ENCODE measurements around the gene PPP2R5C. TPM values are rescaled to one million over a fixed set of nuclear protein-coding genes. Genes with fewer than 3 reads are reported as not detected.

Gene PPP2R5C
- total and polyA plus RNA-seq, 4 experiments from 2014 or later, result 273 to 620 (median 431) TPM

GRCh38 chr14:101851183-101851582 lies 89.7 kb downstream of the PPP2R5C start:
- Mint-ChIP-seq H3K27ac (peak overlapping the region; percentile 7 to 85 (median 68)), H3K4me3 (peak overlapping the region in 5 of 8 donors; percentile 8 to 66 (median 20)), H3K27me3 (no peaks in the 10 kb centered on the region), H3K4me1 (peaks cover 79 to 99% (median 88%) of the 10 kb centered on the region in 4 donors), H3K9me3 (peaks cover 0 to 1% (median 0%) of the 10 kb centered on the region in 8 donors), H3K36me3 (peaks cover 14 to 51% of the 10 kb centered on the region in 2 donors)
- Histone ChIP-seq H3K4me1 (ENCODE audit: insufficient read depth, low read length) (peaks cover 95% of the 10 kb centered on the region), H3K27me3 (ENCODE audit: insufficient read depth, low read length) (no peaks in the 10 kb centered on the region), H3K36me3 (ENCODE audit: insufficient read depth, low read length) (peaks cover 18% of the 10 kb centered on the region), H3K27ac (ENCODE audit: low read depth, low read length) (no peak overlapping the region), H3K4me3 (ENCODE audit: low read length in 2 of 2) (no peak overlapping the region), H3K9me3 (ENCODE audit: control insufficient read depth in 1 of 2, low read length in 2 of 2) (no peaks in the 10 kb centered on the region)
- CTCF ChIA-PET (ENCODE audit: partially characterized antibody), result interaction anchor here (0.9 kb wide), 1 partner anchor 80 kb away, joined by 4 read pairs; no protein-coding TSS in a partner anchor
- intact Hi-C loops (cut with micrococcal nuclease), result no loop called here
- DNase-seq, result no peak
- POLR2A ChIA-PET (ENCODE audit: partially characterized antibody), result interaction anchor here (0.7 to 16.8 kb wide), 6 partner anchors 11 to 89 kb away, joined by 3 to 385 read pairs (median 4); no protein-coding TSS in a partner anchor

GRCh38 chr14:101851736-101852405 lies 90.4 kb downstream of the PPP2R5C start:
- Mint-ChIP-seq H3K27ac (peak overlapping the region; percentile 56 to 83 (median 70)), H3K27me3 (no peaks in the 10 kb centered on the region), H3K4me3 (peak overlapping the region in 6 of 8 donors; percentile 0 to 66 (median 32)), H3K4me1 (peaks cover 76 to 99% (median 88%) of the 10 kb centered on the region in 4 donors), H3K36me3 (peaks cover 18 to 53% of the 10 kb centered on the region in 2 donors), H3K9me3 (peaks cover 0 to 1% (median 0%) of the 10 kb centered on the region in 8 donors)
- Histone ChIP-seq H3K36me3 (ENCODE audit: insufficient read depth, low read length) (peaks cover 25% of the 10 kb centered on the region), H3K27me3 (ENCODE audit: insufficient read depth, low read length) (no peaks in the 10 kb centered on the region), H3K4me3 (ENCODE audit: low read length in 2 of 2) (no peak overlapping the region), H3K9me3 (ENCODE audit: control insufficient read depth in 1 of 2, low read length in 2 of 2) (no peaks in the 10 kb centered on the region), H3K27ac (ENCODE audit: low read depth, low read length) (no peak overlapping the region), H3K4me1 (ENCODE audit: insufficient read depth, low read length) (peaks cover 95% of the 10 kb centered on the region)
- no peak for DNase-seq
- ChIA-PET CTCF (ENCODE audit: partially characterized antibody) (interaction anchor here (0.9 to 3.2 kb wide), 4 partner anchors 16 to 245 kb away, joined by 3 to 24 read pairs (median 4); no protein-coding TSS in a partner anchor), POLR2A (ENCODE audit: partially characterized antibody) (interaction anchor here (0.7 to 16.8 kb wide), 6 partner anchors 10 to 89 kb away, joined by 3 to 385 read pairs (median 3); no protein-coding TSS in a partner anchor)
- intact Hi-C loops (cut with micrococcal nuclease), result no loop called here

DNA sequence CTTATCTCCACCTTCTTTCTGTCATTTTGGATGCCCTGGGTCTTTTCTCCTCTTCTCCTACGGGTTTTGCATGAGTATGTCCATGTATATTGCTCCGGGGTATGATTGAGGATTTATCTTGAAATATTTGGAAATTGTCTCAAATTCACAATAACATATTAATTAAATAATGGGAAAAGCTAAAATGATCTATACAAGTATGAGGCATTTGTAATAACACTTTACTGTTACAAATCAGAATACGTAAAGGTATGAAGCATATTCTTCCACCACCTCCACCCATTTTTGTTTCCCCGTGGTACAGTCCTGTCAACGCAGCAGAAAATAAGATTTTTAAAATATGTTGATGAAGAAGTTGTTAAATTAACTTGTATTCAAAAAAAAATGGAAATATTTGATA lies 91.3 kb downstream of the PPP2R5C start:
- DNase-seq, result no peak
- Histone ChIP-seq H3K27ac (ENCODE audit: low read depth, low read length) (peak overlapping the region; percentile 39), H3K9me3 (ENCODE audit: control insufficient read depth in 1 of 2, low read length in 2 of 2) (no peaks in the 10 kb centered on the region), H3K36me3 (ENCODE audit: insufficient read depth, low read length) (peaks cover 32% of the 10 kb centered on the region), H3K4me1 (ENCODE audit: insufficient read depth, low read length) (peaks cover 95% of the 10 kb centered on the region), H3K4me3 (ENCODE audit: low read length in 2 of 2) (no peak overlapping the region), H3K27me3 (ENCODE audit: insufficient read depth, low read length) (no peaks in the 10 kb centered on the region)
- H3K36me3 Mint-ChIP-seq, result peaks cover 25 to 57% of the 10 kb centered on the region in 2 donors
- H3K27ac Mint-ChIP-seq, result peak overlapping the region in 4 of 7 donors; percentile 20 to 58 (median 52)
- H3K4me3 Mint-ChIP-seq, result peak overlapping the region in 4 of 8 donors; percentile 13 to 59 (median 28)
- intact Hi-C loops (cut with micrococcal nuclease), result no loop called here
- peaks cover 78 to 98% (median 88%) of the 10 kb centered on the region in 4 donors for H3K4me1 Mint-ChIP-seq
- H3K9me3 Mint-ChIP-seq, result peaks cover 0 to 1% (median 0%) of the 10 kb centered on the region in 8 donors
- no peaks in the 10 kb centered on the region for H3K27me3 Mint-ChIP-seq
- ChIA-PET POLR2A (ENCODE audit: partially characterized antibody) (interaction anchor here (1.3 to 16.8 kb wide), 4 partner anchors 8 to 82 kb away, joined by 3 to 385 read pairs (median 14); no protein-coding TSS in a partner anchor), CTCF (ENCODE audit: partially characterized antibody) (interaction anchor here (1.1 to 3.2 kb wide), 4 partner anchors 15 to 244 kb away, joined by 3 to 24 read pairs (median 4); no protein-coding TSS in a partner anchor)

DNA sequence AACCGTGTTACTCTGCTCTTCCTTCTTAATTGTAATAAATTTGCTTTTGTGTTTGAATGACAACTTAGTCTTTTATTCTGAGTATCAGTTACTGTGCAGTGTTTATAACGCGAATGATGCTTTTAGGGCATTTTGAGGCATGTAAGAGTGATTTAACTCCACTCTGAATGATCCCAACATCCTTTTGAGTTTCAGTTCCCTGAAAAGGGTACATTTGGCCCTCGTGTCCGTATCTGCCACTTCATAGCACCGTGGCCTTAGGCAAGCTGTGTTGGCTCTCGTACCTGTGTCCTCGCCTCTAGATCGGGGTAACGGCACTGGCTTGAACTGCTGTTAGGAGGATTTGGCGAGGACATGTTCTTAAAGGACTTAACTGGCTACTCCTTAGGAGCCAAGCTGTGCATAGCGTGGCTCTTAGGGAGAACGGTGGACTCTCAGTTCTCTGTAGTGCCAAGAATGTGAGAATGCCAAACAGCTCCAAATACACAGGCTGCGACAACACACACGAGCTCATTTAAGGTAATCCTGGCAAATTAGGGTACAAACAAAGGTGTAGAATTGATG lies 92.0 kb downstream of the PPP2R5C start:
- no peaks in the 10 kb centered on the region for H3K27me3 ChIP-seq (ENCODE audit: insufficient read depth, low read length)
- no peaks in the 10 kb centered on the region for H3K9me3 ChIP-seq (ENCODE audit: control insufficient read depth in 1 of 2, low read length in 2 of 2)
- POLR2A ChIA-PET (ENCODE audit: partially characterized antibody), result interaction anchor here (1.4 to 16.8 kb wide), 5 partner anchors 9 to 83 kb away, joined by 7 to 385 read pairs (median 10); no protein-coding TSS in a partner anchor
- H3K9me3 Mint-ChIP-seq, result peaks cover 0 to 1% (median 0%) of the 10 kb centered on the region in 8 donors
- peaks cover 32% of the 10 kb centered on the region for H3K36me3 ChIP-seq (ENCODE audit: insufficient read depth, low read length)
- intact Hi-C loops (cut with micrococcal nuclease), result no loop called here
- H3K4me3 ChIP-seq (ENCODE audit: low read length in 2 of 2), result no peak overlapping the region
- H3K27ac ChIP-seq (ENCODE audit: low read depth, low read length), result peak overlapping the region; percentile 39
- H3K36me3 Mint-ChIP-seq, result peaks cover 25 to 57% of the 10 kb centered on the region in 2 donors
- CTCF ChIA-PET (ENCODE audit: partially characterized antibody), result interaction anchor here (0.8 to 3.2 kb wide), 7 partner anchors 9 to 243 kb away, joined by 3 to 24 read pairs (median 3); no protein-coding TSS in a partner anchor
- DNase-seq, result no peak
- no peaks in the 10 kb centered on the region for H3K27me3 Mint-ChIP-seq
- H3K4me1 ChIP-seq (ENCODE audit: insufficient read depth, low read length), result peaks cover 93% of the 10 kb centered on the region
- peak overlapping the region in 7 of 8 donors; percentile 13 to 80 (median 68) for H3K4me3 Mint-ChIP-seq
- peak overlapping the region; percentile 82 to 94 (median 84) for H3K27ac Mint-ChIP-seq
- peaks cover 74 to 96% (median 84%) of the 10 kb centered on the region in 4 donors for H3K4me1 Mint-ChIP-seq

DNA sequence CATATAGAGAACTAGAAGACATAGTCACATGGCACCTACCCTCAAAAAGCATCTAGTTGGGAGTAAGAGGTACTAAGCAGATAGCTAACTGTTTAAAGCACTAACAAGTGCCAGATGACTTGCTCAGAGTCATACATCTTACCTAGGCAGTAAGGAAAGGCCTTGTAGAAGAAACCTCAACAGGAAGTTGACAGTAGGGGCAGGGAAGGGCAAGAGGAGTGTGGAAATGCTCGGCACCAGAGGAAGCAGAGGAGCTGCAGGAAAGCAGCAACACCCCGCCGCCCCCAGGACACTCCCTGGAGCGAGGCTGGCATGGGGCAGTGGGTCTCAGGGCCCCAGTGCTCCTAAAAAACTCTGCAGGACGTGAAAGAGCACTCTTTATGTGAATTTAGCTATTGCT lies 92.9 kb downstream of the PPP2R5C start:
- peak overlapping the region; percentile 39 for H3K27ac ChIP-seq (ENCODE audit: low read depth, low read length)
- no peaks in the 10 kb centered on the region for H3K27me3 ChIP-seq (ENCODE audit: insufficient read depth, low read length)
- no peaks in the 10 kb centered on the region for H3K27me3 Mint-ChIP-seq
- intact Hi-C loops (cut with micrococcal nuclease), result no loop called here
- DNase-seq, result peak; percentile 34 to 56 (median 43)
- peaks cover 27 to 60% of the 10 kb centered on the region in 2 donors for H3K36me3 Mint-ChIP-seq
- H3K36me3 ChIP-seq (ENCODE audit: insufficient read depth, low read length), result peaks cover 33% of the 10 kb centered on the region
- peaks cover 93% of the 10 kb centered on the region for H3K4me1 ChIP-seq (ENCODE audit: insufficient read depth, low read length)
- no peaks in the 10 kb centered on the region for H3K9me3 ChIP-seq (ENCODE audit: control insufficient read depth in 1 of 2, low read length in 2 of 2)
- peaks cover 0 to 1% (median 0%) of the 10 kb centered on the region in 8 donors for H3K9me3 Mint-ChIP-seq
- ChIA-PET POLR2A (ENCODE audit: partially characterized antibody) (interaction anchor here (0.6 to 16.8 kb wide), 7 partner anchors 10 to 147 kb away, joined by 3 to 385 read pairs (median 9); no protein-coding TSS in a partner anchor), CTCF (ENCODE audit: partially characterized antibody) (interaction anchor here (1.4 to 3.2 kb wide), 4 partner anchors 10 to 85 kb away, joined by 3 to 24 read pairs (median 5); no protein-coding TSS in a partner anchor)
- no peak overlapping the region for H3K4me3 ChIP-seq (ENCODE audit: low read length in 2 of 2)
- H3K27ac Mint-ChIP-seq, result peak overlapping the region; percentile 45 to 94 (median 84)
- peaks cover 74 to 96% (median 84%) of the 10 kb centered on the region in 4 donors for H3K4me1 Mint-ChIP-seq
- H3K4me3 Mint-ChIP-seq, result peak overlapping the region in 7 of 8 donors; percentile 49 to 80 (median 70)

DNA sequence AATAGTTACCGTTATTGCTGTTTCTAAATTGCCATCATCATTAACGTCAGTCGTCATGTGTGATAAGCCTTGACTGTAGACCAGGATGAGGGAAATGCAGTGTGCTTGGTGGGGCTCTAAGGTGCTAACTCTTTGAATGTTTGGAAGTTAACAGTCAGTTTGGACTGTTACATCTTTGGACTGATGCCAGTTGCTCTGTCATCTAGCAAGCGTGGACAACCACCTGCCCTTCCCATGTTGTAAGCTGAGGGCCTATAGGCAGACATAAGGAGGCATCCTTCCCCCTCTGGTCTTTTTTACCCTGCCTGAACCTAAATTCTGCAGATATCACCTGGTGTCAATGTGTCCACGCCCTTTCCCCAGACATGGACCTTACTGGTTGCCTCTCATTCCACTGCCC lies 94.4 kb downstream of the PPP2R5C start:
- peaks cover 44% of the 10 kb centered on the region for H3K36me3 ChIP-seq (ENCODE audit: insufficient read depth, low read length)

More for the DNA sequence above, 94.4 kb downstream of the PPP2R5C start:
- Mint-ChIP-seq H3K36me3 (peaks cover 39 to 67% of the 10 kb centered on the region in 2 donors), H3K4me3 (peak overlapping the region in 5 of 8 donors; percentile 12 to 63 (median 31)), H3K9me3 (peaks cover 0 to 1% (median 0%) of the 10 kb centered on the region in 8 donors), H3K4me1 (peaks cover 68 to 96% (median 82%) of the 10 kb centered on the region in 4 donors), H3K27ac (peak overlapping the region in 6 of 7 donors; percentile 50 to 86 (median 80)), H3K27me3 (no peaks in the 10 kb centered on the region)
- H3K27ac ChIP-seq (ENCODE audit: low read depth, low read length), result peak overlapping the region; percentile 8
- H3K27me3 ChIP-seq (ENCODE audit: insufficient read depth, low read length), result no peaks in the 10 kb centered on the region
- no peaks in the 10 kb centered on the region for H3K9me3 ChIP-seq (ENCODE audit: control insufficient read depth in 1 of 2, low read length in 2 of 2)
- ChIA-PET CTCF (ENCODE audit: partially characterized antibody) (interaction anchor here (0.7 to 1.5 kb wide), 4 partner anchors 14 to 149 kb away, joined by 3 to 4 read pairs (median 4); no protein-coding TSS in a partner anchor), POLR2A (ENCODE audit: partially characterized antibody) (interaction anchor here (1.0 kb wide), 1 partner anchor 32 kb away, joined by 3 read pairs; no protein-coding TSS in a partner anchor)
- no peak overlapping the region for H3K4me3 ChIP-seq (ENCODE audit: low read length in 2 of 2)
- intact Hi-C loops (cut with micrococcal nuclease), result no loop called here
- DNase-seq, result no peak
- H3K4me1 ChIP-seq (ENCODE audit: insufficient read depth, low read length), result peaks cover 93% of the 10 kb centered on the region
